NCI-H1417 treated with DMSO at 0.1 percent for 48 hours (cell line): ENCODE measurements around the gene NOXO1.

Experiments used
- DNase-seq: peaks from one replicate; lab custom pipeline; 2025; lab: John Stamatoyannopoulos, UW

NOXO1 gene

DNA sequence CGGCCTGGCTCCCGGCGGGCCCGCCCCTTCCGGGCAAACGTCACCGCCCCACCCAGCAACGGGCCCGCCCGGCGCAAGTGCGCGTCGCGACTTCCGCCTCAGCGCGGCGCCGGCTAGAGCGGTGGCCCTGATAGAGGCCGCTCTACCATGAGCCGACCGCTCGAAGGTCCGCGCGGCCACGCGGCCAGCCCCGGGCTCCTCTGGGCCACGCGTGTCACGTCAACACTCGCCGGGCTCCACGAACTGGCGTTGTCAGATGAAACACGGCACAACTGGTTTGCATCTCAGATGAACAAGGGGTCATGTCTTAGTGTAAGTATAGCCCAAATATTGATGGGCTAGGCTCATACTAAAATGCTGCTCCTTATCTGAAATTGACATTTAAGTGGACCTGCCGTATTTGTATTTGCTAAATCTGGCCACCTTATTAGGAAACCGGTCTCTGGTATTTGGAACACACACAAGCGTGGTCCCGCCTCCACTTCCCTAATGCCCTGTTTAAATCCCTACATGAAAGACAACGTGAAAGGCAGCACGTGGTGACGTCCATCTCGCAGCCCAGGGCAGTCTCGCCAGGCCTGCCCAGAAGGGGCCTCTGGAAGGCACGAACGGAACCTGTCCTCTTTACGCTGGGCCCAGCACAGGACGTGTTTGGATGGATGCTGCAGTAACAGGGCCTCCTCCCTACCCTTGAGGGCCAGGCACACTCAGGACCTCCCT, 28.7 kb upstream of the NOXO1 start, which contains the start of gene ZNF598:
ZNF598 (minus strand) TSS at position 31 of the 720 bp plus-strand sequence.
- DNase-seq = no peak

- no peak for DNase-seq
These were observed 28.0 kb upstream of the NOXO1 start for GRCh38 chr16:2009164-2009711.

DNA sequence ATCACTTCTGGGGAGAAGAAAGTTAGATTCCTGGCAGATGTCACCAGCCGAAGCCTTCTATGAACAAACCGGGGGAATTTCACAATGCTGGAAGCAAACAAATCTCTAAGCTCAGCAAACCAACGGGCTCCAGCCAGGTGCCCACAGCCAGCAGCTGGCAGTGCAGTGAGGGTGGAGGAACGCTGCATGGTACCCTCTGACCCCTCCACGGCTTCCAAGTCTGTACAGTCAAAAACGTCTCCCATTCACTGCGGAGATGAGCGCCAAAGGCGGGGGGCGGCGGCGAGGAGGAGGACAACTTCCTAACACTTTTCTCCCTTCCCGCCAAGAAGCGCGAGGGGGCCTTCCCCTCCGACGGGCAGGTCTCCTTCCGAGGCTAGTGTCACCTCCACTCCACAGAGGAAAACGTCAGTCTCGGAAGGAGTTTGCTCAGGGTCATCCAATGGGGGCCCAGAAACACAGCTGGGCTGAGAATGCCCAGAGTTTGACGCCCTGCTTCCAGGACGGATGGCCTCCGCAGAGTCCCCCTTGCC, 27.4 kb upstream of the NOXO1 start:
- no peak for DNase-seq

- no peak for DNase-seq
These were observed 26.8 kb upstream of the NOXO1 start for GRCh38 chr16:2008009-2008526.

- no peak for DNase-seq
These were observed 26.0 kb upstream of the NOXO1 start for GRCh38 chr16:2007081-2007836.

- no peak for DNase-seq
These were observed 25.0 kb upstream of the NOXO1 start for GRCh38 chr16:2006317-2006716.

DNA sequence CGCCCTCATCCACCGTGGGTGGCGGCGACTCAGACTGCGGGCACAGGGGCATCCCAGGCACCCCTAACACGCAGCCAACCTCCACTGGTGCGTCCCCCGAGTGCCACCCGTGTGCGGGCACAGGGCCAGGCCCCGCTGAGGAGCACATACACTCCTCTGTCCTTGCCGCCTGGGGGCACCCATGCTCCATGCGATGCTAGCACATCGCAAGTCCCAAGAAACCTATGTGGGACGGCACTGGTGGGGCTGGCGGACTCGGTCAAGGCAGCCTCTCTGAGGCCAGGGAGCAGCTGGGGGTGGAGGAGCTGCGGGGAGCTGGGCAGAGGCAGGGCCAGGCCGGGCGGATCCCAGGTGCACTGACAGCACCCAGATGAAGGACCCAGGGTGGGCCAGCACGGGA, 24.4 kb upstream of the NOXO1 start:
- DNase-seq = no peak

- no peak for DNase-seq
These were observed 23.7 kb upstream of the NOXO1 start for GRCh38 chr16:2004795-2005517.

DNA sequence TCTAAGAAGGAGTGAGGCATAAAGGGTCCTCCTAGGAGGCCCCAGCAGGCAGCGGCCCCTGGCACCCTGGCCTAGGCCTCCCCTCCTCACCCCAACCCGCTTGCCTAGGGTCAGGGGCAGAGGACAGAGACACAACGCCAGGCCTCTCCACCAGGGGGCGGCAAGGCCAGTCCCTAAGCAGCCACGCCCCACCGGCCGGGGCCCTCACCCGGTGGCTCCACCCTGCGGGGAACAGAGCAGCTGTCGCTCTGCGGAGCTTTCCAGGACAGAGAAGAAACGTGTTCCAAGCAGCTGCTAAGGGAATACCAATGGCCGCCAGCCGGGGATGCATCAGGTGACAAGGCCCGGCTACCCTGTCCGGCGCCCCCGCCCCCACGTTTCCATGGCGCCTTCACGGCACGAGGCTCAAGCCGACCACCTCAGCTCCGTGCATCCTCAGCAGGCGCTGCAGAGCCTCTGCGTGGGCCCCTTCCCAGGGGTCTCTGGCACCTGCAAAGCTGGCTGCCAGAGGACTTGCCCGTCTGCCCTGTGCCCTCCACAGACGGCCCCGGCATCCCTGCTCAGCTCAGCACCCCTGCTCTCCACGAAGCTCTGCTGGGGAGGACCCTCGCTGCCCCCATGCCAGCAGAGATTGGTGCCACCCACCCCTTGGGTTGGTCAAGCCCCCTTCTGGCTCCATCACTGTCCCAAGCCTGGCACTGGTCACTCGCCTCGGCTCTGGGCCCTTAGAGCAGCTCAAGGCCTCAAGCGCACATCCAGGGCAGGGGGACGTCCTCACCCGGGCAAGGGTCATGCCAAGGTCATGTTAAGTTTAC, 22.8 kb upstream of the NOXO1 start:
- peak; percentile 42 for DNase-seq

DNA sequence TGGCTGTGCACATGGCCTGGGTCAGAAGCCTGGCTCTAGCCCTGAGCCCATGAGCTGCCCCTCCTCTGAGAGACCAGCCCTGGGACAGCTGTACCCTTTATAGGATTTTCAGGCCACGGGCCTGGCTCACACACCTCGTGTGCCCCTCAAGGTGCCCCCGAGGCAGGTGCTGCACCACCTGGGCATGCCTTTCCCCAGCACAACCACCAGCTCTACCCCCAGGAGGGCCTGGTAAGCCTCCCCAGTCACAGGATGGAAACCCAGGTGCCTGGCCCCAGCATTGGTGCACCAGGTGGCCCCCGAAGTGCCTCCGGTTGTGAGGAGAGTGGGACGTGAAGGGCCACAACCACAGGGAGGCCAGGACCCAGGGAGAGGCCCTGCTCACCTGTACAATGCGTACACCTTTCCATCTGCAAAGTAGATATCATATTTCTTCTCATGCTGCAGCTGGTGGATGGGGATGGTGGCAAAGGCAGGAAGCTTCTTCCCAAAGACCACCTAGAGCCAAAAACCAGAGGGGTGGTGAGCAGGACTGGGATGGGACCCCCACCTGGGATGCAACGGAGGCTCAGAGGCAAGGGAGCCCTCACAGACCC, 22.1 kb upstream of the NOXO1 start:
- DNase-seq = no peak

GRCh38 chr16:2002406-2003230, 21.3 kb upstream of the NOXO1 start:
- no peak for DNase-seq

GRCh38 chr16:2001456-2002355, 20.4 kb upstream of the NOXO1 start:
- no peak for DNase-seq

DNA sequence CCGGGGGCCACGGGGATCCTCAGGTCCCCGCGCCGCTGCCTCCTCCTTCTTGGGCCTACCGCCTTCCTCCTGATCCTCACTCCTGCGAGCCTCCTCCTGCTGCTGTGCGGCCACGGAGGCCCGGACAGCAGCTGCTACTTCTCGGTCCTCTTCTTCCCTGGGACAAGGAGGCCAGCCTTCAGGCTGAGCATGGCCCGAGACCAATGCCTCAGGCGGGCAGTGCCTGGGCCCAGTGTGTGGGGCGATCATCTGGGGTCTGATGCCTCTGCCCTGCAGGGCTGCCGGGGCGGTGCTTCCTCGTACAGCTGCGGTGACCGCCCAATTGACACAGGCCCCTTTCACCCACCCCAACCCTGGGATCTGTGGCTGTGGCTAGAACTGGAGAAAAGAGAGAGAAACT, 19.8 kb upstream of the NOXO1 start:
- no peak for DNase-seq

DNA sequence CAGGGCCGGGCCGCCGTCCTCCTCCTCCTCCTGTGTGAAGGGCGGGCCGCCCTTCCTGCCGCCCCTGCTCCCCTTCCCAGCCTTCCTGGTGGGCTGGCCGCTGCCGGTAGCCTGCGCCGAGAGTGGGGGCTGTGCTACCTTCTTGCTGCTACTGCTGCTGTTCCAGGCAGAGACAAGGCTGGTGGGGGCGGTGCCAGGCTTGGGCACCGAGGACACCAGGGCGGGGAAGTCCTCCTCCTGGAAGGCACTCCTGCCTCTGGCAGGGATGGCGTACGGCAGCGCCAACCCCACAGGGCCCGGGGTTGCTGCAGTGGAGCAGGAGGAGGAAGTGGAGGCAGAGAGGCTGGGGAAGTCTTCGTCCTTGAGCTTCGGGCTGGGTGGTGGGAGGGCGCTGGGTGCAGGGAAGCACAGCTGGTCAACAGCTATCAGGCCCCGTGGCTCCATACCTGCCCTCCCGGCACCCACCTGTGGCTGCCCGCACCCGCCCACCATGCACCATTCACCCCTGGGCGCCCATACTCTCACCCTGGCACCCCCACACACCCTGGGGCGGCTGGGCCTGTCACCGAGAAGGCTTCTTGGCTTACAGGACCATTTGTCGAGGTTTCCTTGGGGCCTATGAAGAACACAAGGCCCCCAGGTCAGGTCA, 18.7 kb upstream of the NOXO1 start:
- no peak for DNase-seq

DNA sequence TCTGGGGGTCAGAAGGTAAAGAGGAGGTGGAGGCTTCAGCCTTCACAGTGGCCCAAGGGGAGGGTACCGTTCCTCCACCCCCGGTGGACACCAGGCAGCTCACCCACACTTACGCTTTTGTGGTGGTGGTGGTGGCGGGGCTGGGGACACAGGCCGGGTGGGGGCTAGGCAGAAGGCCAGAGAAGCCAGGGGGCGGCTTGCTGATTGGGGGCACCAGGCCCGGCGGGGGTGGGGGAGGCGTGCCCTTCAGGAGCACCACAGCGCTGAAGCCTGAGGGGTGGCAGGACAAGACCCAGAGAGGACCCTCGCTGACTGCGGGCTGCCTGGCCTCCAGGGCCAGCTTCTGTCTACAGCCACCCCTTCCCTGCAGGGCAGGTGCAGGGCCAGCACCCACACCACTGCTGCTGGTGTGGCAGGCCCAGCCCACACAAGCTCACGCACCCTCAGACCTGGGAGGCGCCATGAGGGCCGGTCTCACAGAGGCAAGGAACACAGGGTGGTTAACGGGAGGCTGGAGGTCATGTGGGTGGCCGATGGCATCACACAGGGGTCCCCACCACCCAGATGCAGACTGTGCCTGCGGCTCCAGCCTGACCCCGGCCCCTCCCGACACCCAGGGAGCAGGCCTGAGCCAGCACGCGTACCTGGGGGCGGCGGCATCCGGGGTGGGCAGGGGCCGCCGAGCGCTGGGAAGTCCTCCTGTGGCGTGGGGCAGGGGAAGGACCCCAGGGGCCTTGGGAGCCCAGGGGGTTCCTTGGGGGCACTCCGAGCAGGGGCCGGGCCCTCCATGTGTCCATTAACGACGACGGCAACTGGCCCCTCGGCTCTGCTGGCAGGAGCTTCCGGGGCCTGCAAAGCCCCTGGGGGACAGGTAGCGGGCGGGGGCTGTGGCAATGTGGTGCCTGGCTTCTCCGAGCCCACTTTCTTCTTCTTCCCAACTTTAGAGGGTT, 17.9 kb upstream of the NOXO1 start:
- DNase-seq = no peak

GRCh38 chr16:1998360-1998835, 17.1 kb upstream of the NOXO1 start:
- no peak for DNase-seq
